ENCODE results near the gene EXD1.
"Not testable (repeated sequence)": the region's sequence is repeated elsewhere in the genome, so short reads cannot be mapped to it uniquely, and the experiment has no call there.

EXD1 gene, protein sequence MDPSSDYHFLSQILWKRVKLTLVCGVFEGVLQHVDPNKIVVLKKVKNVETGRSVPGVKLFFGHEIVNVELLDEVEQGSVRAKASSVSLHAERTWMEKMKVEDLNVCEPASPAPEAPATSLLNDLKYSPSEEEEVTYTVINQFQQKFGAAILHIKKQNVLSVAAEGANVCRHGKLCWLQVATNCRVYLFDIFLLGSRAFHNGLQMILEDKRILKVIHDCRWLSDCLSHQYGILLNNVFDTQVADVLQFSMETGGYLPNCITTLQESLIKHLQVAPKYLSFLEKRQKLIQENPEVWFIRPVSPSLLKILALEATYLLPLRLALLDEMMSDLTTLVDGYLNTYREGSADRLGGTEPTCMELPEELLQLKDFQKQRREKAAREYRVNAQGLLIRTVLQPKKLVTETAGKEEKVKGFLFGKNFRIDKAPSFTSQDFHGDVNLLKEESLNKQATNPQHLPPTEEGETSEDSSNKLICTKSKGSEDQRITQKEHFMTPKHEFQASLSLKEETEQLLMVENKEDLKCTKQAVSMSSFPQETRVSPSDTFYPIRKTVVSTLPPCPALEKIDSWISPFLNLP

DNA sequence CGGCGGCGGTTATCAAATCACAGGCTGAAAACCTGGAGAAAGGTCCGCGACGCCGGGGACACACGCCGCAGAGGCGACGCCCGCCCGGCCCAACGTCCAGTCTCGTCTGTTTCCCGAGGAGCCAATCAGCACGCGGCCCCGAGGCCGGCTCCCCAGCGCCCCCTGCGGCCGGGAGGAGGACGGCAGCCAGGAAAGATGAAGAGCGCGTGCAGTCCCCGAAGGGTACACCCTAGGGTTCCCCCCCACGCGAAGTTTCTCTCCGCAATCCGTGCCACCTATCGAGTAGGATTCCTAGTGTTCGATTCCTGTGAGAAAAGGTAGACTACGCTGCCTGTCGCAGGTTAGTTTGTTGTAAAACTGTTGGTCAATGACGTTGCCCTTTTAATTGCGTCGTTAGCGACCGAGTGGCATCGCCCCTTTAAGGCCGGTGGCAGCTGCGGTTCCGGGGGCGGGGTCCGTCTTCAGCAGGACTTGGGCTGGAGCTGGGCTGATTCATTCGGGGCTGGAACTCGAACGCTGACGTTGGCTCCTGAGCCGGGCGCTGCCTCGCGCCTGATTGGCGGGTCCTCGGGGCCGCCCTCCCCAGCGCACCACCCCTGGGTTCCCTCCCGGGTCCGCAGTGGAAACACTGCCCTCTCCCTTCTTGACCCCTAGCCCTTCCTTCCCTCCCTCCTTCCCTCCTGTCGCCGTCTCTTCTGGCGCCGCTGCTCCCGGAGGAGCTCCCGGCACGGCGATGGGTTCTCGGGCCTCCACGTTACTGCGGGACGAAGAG lies at the start of gene EXD1, which contains the start of gene CHP1:
EXD1 (minus strand) TSS at position 108 of the 772 bp plus-strand sequence. CDS start 4,182 bp downstream, outside the sequence.
CHP1 (plus strand) TSS at position 619 of the 772 bp plus-strand sequence; CDS start at position 734, 115 bp downstream.
- peak; percentile 94 for DNase-seq

DNA sequence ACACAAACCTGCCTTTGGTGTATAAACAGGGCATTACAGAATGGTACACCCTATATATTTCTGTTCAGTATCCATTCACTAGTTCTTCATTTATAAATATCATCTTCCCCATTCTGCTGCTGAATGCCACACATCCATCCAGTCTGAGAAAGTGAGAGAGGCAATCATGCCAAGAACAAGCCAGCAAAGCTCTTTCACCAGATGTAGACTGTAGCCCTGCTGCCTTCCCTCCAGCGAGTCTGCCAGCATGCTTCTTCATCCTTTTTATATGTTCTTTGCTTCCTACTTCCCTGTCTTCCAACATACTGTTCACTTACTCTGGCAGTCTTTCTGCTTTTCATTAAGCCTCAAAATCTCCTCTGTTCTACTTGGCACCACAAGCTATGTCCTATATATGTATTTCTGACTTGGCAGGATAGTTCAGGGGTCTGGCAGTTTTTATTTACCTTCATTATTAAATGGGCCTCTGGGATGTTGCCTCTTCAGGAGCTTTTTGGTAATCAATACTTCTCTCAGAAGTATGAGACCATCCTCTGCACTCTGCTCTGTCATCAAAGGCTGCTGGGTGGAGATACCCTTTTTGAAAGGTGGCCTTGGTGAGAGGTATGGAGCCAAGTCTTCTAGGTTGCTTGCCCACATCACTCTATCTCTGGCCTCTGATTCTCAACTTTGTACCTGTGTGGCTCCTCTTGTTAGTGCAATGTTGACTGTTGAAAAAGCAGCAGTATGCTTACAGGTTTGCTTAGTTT lies 49.2 kb upstream of the EXD1 start:
- no peak for DNase-seq

DNA sequence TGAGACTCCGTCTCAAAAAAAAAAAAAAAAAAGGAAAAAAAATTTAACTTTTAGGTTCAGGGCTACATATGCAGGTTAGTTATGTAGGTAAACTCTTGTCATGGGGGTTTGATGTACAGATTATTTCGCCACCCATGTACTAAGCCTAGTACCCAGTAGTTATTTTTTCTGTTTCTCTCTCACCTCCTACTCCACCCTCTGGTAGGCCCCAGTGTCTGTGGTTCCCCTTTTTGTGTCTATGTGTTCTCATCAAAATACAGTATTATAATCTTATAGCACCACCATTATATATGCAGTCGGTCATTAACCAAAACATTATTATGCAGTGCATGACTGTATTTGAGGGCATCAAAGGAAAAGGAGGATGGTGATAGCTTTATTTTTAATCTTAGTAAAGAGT lies 47.8 kb upstream of the EXD1 start:
- DNase-seq: no peak

DNA sequence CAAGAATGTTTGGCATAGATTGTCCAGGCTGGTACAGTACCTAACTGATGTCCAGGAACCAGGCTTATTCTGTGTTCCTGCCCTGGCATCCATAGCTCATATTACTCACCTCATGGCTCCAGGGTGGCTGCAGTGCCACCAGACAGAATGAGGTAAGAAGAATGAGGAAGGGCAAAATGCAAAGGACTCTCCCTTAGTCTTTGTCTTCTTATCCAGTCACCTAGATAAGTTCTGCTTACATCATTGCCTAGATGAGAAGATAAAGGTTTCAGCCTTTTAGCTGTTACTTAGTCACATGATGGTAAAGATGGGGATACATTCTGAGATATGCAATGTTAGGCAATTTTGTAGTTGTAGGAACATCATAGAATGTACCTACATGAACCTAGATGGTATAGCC lies 46.3 kb upstream of the EXD1 start:
- DNase-seq: no peak

DNA sequence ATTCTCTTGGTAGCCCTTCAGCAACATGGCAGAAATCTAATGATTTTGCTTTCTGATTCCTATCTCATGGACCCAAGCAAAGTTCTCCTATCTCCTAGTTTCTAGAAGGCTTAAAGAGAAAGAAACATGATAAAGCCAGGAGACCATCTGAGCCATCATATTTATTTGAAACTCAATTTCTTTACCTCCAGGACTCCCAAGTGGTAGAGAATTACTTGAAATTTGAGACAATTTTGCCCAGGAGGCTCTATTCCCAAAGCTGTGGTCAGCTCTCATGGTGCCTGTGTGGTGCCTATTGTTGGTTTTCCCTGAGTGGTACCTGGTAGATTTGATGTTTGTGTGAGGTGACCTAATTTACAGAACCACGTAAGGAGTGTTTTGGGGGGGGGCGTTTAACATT lies 39.3 kb upstream of the EXD1 start:
- no peak for DNase-seq

DNA sequence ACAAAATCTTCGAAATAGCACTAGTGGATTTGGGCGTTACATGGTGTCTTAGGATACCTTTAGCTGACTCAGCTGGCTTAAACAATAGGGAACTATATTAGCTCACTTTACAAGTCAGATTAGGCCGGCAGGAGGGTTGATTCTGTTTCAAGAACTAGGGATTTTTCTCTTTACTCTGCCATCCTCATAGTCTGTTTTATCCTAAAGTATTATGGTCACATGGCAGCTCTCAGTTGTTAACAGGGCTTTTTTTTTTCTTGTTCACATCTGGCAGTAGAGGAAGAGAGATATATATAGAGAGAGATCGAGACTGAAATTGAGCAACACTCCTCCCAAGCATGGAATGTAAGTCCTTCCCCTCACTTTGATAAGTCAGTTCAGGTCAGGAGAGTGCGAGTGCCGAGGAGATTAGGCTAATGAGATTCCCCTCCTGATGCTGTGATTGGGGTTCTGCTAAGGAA lies 33.4 kb upstream of the EXD1 start:
- DNase-seq: no peak

DNA sequence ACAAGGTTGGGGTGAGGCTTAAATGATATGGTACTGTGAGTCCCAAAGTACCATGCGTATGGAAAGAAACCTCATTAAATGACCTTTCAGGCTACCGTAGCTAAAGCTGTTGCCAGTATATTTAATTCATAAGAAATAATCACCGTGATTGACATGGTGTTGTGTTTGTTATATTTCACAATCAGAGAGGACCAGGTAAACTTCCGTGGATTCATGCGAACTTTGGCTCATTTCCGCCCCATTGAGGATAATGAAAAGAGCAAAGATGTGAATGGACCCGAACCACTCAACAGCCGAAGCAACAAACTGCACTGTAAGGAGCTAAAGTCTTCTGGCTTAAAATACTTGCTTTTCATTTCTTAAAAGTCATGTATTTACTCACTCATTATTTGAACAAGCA lies 32.0 kb upstream of the EXD1 start:
- no peak for DNase-seq

DNA sequence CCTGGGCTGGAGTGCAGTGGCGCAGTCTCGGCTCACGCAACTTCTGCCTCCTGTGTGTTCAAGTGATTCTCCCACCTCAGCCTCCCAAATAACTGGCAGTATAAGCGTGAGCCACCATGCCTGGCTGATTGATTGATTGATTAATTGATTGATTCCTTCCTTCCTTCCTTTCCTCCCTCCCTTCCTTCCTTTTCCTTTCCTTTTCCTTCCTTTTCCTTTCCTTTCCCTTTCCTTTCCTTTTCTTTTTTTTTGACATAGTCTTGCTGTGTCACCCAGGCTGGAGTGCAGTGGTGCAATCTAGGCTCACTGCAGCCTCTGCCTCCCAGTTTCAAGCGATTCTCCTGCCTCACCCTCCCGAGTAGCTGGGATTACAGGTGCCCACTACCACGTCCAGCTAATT lies 30.4 kb upstream of the EXD1 start:
- DNase-seq: not testable (repeated sequence)

DNA sequence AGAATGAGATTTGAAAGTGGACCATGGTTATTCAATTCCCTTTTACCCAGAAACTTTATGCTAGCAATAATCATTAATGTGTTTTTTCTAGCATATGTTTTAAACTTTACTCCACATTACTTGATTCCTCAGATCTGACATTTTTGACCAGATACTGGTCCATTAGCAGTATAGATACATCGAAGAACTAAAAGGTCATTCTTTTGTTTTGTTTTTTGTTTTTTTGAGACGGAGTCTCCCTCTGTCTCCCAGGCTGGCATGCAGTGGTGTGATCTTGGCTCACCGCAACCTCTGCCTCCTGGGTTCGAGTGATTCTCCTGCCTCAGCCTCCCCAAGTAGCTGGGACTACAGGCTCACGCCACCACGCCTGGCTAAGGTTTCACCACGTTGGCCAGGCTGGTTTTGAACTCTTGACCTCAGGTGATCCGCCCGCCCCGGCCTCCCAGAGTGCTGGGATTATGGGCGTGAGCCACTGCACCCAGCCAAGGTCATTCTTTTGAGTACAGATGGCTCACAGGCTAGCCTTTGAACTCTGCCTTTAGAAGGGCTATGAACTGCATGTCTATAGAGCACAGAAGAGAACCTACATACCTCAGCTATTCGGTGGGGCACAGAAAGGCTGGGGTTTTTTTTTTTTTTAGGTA lies 29.1 kb upstream of the EXD1 start:
- DNase-seq: no peak

DNA sequence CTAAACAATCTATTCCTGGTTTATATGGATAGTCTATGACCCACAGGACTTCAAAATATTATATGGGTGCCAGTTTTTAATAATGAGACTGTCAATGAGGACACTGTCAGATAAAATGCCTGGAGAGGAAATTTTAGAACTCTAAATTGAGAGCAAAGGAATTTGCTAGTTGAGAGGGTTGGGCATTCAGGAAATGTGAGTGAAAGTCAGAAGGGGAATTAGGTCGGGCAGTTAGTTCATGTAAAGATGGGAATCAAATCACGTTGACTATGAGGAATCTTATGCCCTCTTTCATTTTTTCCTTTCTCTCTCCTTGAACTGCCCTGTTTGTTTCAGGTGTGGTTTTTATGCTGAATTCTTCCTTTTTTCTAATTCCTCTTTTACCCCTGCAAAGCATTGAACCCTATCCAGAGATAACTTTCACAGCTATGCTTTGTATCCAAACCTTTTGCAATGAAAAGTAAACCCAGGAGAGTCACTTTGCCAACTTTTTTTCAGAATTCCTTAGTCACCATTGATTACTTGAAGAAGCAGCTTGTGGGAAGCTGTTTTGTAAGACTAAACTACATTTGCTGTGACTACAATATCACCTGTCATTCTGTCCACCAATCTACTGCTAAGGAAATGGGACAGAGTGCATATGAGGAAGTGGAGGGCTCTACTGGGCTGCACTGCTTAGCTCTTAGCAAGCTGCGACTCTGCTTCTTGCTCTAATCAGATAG lies 28.4 kb upstream of the EXD1 start:
- no peak for DNase-seq

DNA sequence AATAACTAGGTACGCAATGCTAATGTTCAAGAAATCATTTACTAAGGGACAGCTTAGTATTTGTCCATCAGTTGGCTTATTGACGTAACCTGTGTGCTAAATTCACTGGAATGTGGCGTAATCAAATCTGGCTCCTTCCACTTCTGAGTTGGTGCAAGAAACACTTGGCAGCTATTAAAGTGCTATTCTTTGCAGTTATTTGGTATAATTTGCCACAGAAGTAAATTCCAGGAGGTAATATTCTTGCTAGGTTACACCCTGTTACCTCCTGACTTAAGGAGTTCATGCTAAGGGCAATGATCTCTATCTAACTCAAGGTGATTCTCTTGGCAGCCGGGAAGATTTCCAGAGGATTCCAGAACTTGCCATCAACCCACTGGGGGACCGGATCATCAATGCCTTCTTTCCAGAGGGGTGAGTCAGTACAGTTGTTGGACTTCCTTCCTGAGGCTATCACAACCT lies 26.1 kb upstream of the EXD1 start:
- no peak for DNase-seq

DNA sequence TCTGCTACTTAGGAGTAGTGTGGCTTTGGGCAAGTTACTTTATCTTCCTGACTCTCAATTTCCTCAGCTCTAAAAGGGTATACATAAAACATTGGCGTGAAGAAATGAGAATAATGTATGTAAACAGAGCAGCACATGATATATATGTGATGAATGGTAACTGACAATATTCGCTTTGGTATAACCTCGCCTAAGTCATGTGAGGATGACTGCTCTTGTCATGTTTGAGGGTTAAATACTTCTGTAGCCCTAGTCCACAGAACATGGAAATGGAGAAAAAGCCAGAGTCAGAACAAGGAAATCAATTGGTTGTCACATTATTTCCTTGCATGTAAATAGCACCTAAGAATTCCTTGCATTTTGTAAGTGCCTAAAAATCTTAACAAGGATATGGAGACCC lies 25.5 kb upstream of the EXD1 start:
- no peak for DNase-seq

DNA sequence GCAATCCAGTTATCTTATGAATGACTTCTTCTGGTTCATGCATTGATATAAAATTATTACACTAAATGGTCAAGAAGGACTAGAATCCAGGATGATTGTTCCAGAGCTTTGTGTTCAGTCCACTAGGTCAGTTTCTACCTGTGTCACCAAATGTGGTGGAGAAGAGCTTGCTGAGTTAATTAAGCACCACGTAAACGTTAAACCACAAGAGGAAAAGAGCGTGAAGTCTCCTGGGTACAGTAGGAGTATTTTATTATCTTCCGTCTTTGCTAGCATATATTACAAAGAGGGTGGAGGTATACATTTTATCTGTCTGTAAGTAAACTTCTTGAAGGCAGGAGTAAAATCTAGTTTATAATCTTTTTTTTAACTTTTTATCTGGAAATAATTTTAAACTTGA lies 24.0 kb upstream of the EXD1 start:
- no peak for DNase-seq

DNA sequence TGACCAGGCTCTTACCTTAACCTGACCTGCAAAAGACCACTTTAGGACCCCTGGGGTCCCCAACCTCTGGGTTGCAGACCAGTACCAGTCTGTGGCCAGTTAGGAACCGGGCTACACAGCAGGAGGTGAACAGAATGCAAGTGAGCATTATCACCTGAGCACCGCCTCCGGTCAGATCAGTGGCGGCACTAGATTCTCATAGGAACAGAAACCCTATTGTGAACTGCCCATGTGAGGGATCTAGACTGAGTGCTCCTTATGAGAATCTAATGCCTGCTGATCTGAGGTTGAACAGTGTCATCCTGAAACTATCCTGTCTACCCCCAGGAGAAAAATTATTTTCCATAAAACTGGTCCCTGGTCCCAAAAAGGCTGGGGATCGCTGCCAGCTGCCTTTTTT lies 20.9 kb upstream of the EXD1 start:
- DNase-seq: no peak

DNA sequence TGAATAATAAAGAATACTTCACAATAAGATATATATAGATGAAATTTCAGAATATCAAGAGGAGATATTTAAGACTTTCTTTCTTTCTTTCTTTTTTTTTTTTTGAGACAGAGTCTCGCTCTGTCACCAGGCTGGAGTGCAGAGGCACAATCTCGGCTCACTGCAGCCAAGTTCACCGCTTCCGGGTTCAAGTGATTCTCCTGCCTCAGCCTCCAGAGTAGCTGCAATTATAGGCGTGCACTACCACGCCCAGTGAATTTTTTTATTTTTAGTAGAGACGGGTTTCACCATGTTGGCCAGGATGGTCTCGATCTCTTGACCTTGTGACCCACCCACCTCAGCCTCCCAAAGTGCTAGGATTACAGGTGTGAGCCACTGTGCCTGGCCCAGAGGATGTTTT lies 20.2 kb upstream of the EXD1 start:
- DNase-seq: not testable (repeated sequence)

DNA sequence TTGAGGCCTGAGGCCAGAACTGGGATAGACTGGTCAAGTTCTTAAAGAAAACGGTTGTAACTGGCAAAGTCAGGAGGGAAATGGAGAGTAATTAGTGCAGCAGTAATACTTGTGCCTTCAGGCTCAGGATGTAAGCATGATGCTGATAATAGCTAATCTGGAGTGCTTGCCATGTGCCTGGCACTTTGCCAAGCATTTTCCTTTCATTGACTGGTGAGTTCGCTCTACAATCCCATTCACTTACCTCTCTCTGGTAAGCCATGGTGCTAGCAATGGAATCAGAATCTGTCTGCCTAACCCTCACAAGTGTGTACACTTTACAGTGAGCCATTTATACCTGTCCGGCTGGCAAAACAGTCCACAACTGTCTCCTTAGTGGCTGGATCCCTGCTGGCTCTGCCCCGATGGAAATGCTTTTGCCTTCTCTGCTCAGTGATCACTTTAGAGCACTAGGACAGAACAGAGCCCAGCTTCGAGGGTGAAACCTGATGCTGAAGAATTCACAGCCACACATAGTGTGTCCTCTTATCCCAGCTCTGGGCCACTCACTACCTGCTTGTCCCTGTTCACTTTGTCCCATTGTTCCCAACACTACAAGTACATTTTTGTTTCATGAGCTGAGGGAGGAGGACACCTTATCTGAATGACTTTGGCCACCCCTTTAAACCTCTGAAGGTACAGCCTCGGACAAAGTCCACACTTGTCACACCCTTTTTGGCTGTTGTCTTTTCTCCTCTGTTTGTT lies 10.8 kb upstream of the EXD1 start:
- DNase-seq: no peak

DNA sequence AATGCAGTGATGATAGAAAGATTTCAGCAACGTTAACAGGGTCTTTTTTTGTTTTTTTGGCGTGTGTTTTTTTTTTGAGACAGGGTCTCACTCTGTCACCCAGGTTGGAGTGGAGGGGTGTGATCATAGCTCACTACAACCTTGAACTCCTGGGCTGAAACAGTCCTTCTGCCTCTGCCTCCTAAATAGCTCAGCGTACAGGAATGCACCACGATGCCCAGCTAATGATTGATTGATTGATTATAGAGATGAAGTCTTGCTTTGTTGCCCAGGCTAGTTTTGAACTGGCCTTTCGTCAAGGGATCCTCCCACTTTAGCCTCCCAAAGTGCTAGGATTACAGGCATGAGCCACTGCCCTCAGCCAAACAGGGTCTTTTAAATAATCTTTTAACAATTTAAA lies 7.5 kb upstream of the EXD1 start:
- no peak for DNase-seq

DNA sequence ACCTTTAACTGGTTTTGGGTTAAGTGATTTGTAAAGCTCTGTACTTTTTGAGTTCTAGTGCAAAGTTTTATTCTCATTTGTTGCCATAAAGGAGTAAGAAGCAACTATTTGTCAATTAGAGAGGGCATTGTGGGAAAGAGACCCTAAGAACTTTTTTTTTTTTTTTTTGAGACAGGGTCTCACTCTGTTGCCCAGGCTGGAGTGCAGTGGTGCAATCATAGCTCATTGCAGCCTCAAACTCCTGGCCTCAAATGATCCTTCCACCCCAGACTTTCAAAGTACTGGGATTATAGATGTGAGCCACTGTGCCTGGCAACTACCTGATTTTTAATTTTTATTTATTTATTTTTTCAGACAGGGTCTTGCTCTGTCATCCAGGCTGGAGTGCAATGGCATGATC lies 5.4 kb upstream of the EXD1 start:
- no peak for DNase-seq

DNA sequence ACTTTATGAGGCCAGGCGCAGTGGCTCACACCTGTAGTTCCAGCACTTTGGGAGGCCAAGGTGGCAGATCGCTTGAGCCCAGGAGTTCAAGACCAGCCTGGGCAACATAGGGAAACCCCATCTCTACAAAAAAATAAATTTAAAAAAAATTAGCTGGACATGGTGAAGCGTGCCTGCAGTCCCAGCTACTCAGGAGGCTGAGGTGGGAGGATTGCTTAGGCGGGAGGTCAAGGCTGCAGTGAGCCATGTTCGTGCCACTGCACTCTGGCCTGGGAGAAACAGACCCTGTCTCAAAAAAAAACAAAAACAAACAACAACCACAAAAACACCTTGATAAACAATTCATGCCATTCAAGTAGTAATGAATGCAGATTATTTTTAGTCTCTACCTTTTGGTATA lies 4.7 kb upstream of the EXD1 start:
- not testable (repeated sequence) for DNase-seq

DNA sequence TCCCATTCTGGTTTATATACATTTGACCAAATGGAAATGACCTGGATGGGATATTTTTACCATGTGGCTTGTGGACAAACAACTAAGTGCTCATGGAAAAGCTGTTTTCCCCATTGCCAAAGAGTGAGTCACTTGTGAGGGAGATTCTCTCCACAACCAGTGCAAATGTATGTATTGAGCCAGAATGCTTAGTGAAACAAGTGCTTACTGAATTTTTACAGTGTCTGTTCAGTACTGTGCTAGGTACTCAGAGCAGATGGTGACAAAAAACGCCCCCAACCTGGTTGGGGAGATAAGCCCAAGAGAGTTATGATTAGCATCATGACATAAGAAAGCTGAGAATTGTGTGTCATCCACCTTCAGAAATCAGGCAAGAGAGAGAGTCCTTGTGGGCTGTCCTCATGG lies 2.8 kb upstream of the EXD1 start:
- DNase-seq: no peak
